Motor neuron (in vitro differentiated cells): ENCODE measurements around the gene SLC7A8. TPM values are rescaled to one million over a fixed set of nuclear protein-coding genes. Genes with fewer than 3 reads are reported as not detected.
"Not testable (repeated sequence)": the region's sequence is repeated elsewhere in the genome, so short reads cannot be mapped to it uniquely, and the experiment has no call there.

Source experiments
- ATAC-seq, 8 experiments: fragments of 200-7000 bp; cut with Tn5 transposase; replicated peaks in 6 of 8; 2 replicates each; pipeline ENCODE4 v1.8.0; 2021; ENCODE audit warnings: mild to moderate bottlenecking in 8 of 8, moderate library complexity in 8 of 8
- H3K27ac ChIP-seq, 2 donors: fragments of 250-450 bp; sonication (Bioruptor Pico); 2 replicates each; pipeline ENCODE4 v1.9.0; 2021; ENCODE audit warnings: antibody characterized with exemption in 2 of 2, mild to moderate bottlenecking in 2 of 2, moderate library complexity in 1 of 2
- H3K4me1 ChIP-seq, 2 donors: fragments of 250-450 bp; sonication (Bioruptor Pico); replicated peaks in 1 of 2; 2 replicates each; pipeline ENCODE4 v1.6.1; 2021; ENCODE audit warnings: antibody characterized with exemption in 2 of 2, mild to moderate bottlenecking in 2 of 2, moderate library complexity in 1 of 2
- H3K4me3 ChIP-seq, 5 donors: fragments of 250-450 bp; sonication (Bioruptor Pico); 2 replicates each; pipeline ENCODE4 v1.9.0; 2021; ENCODE audit warnings: antibody characterized with exemption in 5 of 5, mild to moderate bottlenecking in 5 of 5, moderate library complexity in 4 of 5
- WGBS, 10 experiments: fragments of 450-650 bp; shearing (Covaris generic); methylation state at CpG; one replicate each; pipeline ENCODE4 v1.0.0; 2022; 5-methylcytosine and 5-hydroxymethylcytosine counted together
- in situ Hi-C, 9 experiments: fragments of 400-800 bp; cut with MboI; loops; one replicate each; pipeline ENCODE4 v1.15.0; 2021; ENCODE audit warnings: low sequenced_read_pairs in 9 of 9, low pct_unique_long_range_greater_than_20kb in 2 of 9; ENCODE audit not compliant: unreplicated experiment in 9 of 9
- total RNA-seq, 8 experiments: library from RNA; unstranded; fragments of 300-600 nt; gene quantifications; 2 replicates each; pipeline versions ENCODE4 v1.2.3 to v1.2.4, GENCODE V29; 2022

The SLC7A8 gene
- 10 to 100 TPM in 3 of 8 experiments, 1 to 10 TPM in 4, under 1 TPM in 1; 0.96 to 55.9 (median 3.4) TPM for total RNA-seq

GRCh38 chr14:23183479-23183878 is at the start of gene SLC7A8:
SLC7A8 (minus strand) TSS chr14:23183660; CDS start chr14:23182914, 746 bp downstream.
- in situ Hi-C loops: loop anchor here in 5 of 9 experiments (5.0 to 10.0 kb wide), 2 partner anchors 59 to 61 kb away; no protein-coding TSS in a partner anchor
- peak within 1 kb of the TSS; percentile 42 to 59 (median 44) for H3K4me3 ChIP-seq

GRCh38 chr14:23232241-23232808 is 48.9 kb upstream of the SLC7A8 start:
- no CpG with 5 or more reads among the region's 38 CpGs for WGBS, 10 experiments
- in situ Hi-C loops: not testable (repeated sequence)

More at GRCh38 chr14:23183479-23183878, at the start of gene SLC7A8:
- ATAC-seq: peak; percentile 28 to 90 (median 86)
- WGBS, 10 experiments: 0 to 9% (median 2%) methylated on average over 1 to 17 of the region's 17 CpGs; no CpG with 5 or more reads in 1 of the 10 experiments
- no peak within 1 kb of the TSS for H3K27ac ChIP-seq
- no peaks in the 10 kb centered on the region for H3K4me1 ChIP-seq

GRCh38 chr14:23228812-23229211 is 45.4 kb upstream of the SLC7A8 start:
- ATAC-seq: no peak
- H3K4me3 ChIP-seq: no peak overlapping the region
- 10 to 91% (median 73%) methylated on average over 1 of the region's 1 CpG for WGBS, 10 experiments
- H3K4me1 ChIP-seq: no peaks in the 10 kb centered on the region
- no peak overlapping the region for H3K27ac ChIP-seq
- in situ Hi-C loops: no loop called here

More at GRCh38 chr14:23232241-23232808, 48.9 kb upstream of the SLC7A8 start:
- not testable (repeated sequence) for H3K27ac ChIP-seq, H3K4me3 ChIP-seq, H3K4me1 ChIP-seq, ATAC-seq

GRCh38 chr14:23227566-23227965 is 44.1 kb upstream of the SLC7A8 start:
- WGBS, 10 experiments: 0 to 79% (median 40%) methylated on average over 1 to 4 of the region's 4 CpGs; no CpG with 5 or more reads in 4 of the 10 experiments
- no peak overlapping the region for H3K4me3 ChIP-seq
- no peak for ATAC-seq
- no peaks in the 10 kb centered on the region for H3K4me1 ChIP-seq
- no peak overlapping the region for H3K27ac ChIP-seq
- in situ Hi-C loops: no loop called here

- ATAC-seq, in situ Hi-C loops, H3K27ac ChIP-seq, H3K4me1 ChIP-seq, H3K4me3 ChIP-seq: not testable (repeated sequence)
- 20 to 80% (median 60%) methylated on average over 1 of the region's 1 CpG; no CpG with 5 or more reads in 5 of the 10 experiments for WGBS, 10 experiments
Measured at GRCh38 chr14:23224958-23225357, 41.5 kb upstream of the SLC7A8 start.

GRCh38 chr14:23219075-23219474 is 35.6 kb upstream of the SLC7A8 start:
- Histone ChIP-seq H3K4me1 (no peaks in the 10 kb centered on the region), H3K4me3 (no peak overlapping the region), H3K27ac (no peak overlapping the region)
- no peak for ATAC-seq
- in situ Hi-C loops: no loop called here
- 37 to 100% (median 86%) methylated on average over 1 to 3 of the region's 3 CpGs for WGBS, 10 experiments

GRCh38 chr14:23217032-23218020 is 33.9 kb upstream of the SLC7A8 start:
- no peak overlapping the region for H3K4me3 ChIP-seq
- WGBS, 10 experiments: 20 to 100% (median 83%) methylated on average over 1 to 5 of the region's 6 CpGs; no CpG with 5 or more reads in 1 of the 10 experiments
- H3K27ac ChIP-seq: no peak overlapping the region
- H3K4me1 ChIP-seq: no peaks in the 10 kb centered on the region
- peak in 2 of 8 experiments; percentile 50 to 52 for ATAC-seq
- in situ Hi-C loops: no loop called here

GRCh38 chr14:23215421-23215820 is 32.0 kb upstream of the SLC7A8 start:
- in situ Hi-C loops: no loop called here
- WGBS, 10 experiments: 7 to 91% (median 67%) methylated on average over 1 of the region's 1 CpG; no CpG with 5 or more reads in 2 of the 10 experiments

GRCh38 chr14:23209651-23210423 is 26.4 kb upstream of the SLC7A8 start:
- H3K4me1 ChIP-seq: no peaks in the 10 kb centered on the region
- H3K27ac ChIP-seq: no peak overlapping the region
- H3K4me3 ChIP-seq: no peak overlapping the region
- 50 to 100% (median 93%) methylated on average over 1 to 7 of the region's 7 CpGs; no CpG with 5 or more reads in 1 of the 10 experiments for WGBS, 10 experiments
- in situ Hi-C loops: no loop called here
- no peak for ATAC-seq

More at GRCh38 chr14:23215421-23215820, 32.0 kb upstream of the SLC7A8 start:
- no peak for ATAC-seq
- Histone ChIP-seq H3K4me1 (no peaks in the 10 kb centered on the region), H3K27ac (no peak overlapping the region), H3K4me3 (no peak overlapping the region)

- Histone ChIP-seq H3K4me1 (no peaks in the 10 kb centered on the region), H3K4me3 (no peak overlapping the region), H3K27ac (no peak overlapping the region)
- in situ Hi-C loops: no loop called here
- no peak for ATAC-seq
Measured at GRCh38 chr14:23208324-23208723, 24.9 kb upstream of the SLC7A8 start.

- in situ Hi-C loops: no loop called here
- no peak overlapping the region for H3K4me3 ChIP-seq
- no peaks in the 10 kb centered on the region for H3K4me1 ChIP-seq
- no peak for ATAC-seq
- 21 to 57% (median 51%) methylated on average over 2 to 3 of the region's 3 CpGs; no CpG with 5 or more reads in 2 of the 10 experiments for WGBS, 10 experiments
- no peak overlapping the region for H3K27ac ChIP-seq
Measured at GRCh38 chr14:23207146-23207540, 23.7 kb upstream of the SLC7A8 start.

GRCh38 chr14:23206422-23207145 is 23.1 kb upstream of the SLC7A8 start:
- Histone ChIP-seq H3K4me1 (no peaks in the 10 kb centered on the region), H3K27ac (no peak overlapping the region), H3K4me3 (no peak overlapping the region)
- in situ Hi-C loops: no loop called here
- ATAC-seq: no peak
- WGBS, 10 experiments: 38 to 91% (median 66%) methylated on average over 1 to 3 of the region's 3 CpGs
